ENCODE measurements around the gene CCDC6.
A peak's percentile ranks its signal among the peaks of the same experiment; 100 is the strongest.

DNA sequence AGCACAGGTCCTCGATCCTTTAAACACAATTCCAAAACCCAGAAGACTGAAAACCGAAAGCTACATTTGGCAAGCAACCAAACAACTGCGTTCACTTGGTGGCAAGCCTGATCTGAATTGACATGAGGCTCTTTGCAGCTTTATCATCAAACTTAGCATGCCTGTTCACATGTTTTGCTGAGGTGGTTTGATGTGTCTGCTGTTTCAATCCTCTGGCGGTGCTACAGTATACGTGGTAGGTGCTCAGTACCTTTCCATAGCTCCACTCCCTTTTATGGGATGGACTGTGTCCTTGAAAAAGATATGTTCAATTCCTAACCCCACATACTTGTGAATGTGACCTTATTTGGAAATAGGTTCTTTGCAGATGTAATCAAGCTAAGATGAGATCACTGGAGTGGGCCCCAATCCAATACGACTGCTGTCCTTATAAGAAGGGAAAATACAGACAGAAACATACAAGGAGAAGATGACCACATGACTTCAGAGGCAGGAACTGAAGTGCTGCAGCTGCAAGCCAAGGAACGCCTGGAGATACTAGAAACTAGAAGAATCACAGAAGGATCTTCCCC, 33.4 kb downstream of the CCDC6 start:
- TF ChIP-seq, protein P1, sequence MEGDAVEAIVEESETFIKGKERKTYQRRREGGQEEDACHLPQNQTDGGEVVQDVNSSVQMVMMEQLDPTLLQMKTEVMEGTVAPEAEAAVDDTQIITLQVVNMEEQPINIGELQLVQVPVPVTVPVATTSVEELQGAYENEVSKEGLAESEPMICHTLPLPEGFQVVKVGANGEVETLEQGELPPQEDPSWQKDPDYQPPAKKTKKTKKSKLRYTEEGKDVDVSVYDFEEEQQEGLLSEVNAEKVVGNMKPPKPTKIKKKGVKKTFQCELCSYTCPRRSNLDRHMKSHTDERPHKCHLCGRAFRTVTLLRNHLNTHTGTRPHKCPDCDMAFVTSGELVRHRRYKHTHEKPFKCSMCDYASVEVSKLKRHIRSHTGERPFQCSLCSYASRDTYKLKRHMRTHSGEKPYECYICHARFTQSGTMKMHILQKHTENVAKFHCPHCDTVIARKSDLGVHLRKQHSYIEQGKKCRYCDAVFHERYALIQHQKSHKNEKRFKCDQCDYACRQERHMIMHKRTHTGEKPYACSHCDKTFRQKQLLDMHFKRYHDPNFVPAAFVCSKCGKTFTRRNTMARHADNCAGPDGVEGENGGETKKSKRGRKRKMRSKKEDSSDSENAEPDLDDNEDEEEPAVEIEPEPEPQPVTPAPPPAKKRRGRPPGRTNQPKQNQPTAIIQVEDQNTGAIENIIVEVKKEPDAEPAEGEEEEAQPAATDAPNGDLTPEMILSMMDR (IDR thresholded peaks at IDR 0.05) = no peak
- TF ChIP-seq POLR2A (IDR thresholded peaks at IDR 0.05) = peak in 1 of 2 donors; percentile 16
